ENCODE data around the gene HMGB1. TPM values are rescaled to one million over a fixed set of nuclear protein-coding genes. Genes with fewer than 3 reads are reported as not detected.

The HMGB1 gene
- total and polyA plus RNA-seq, 2 donors: 593 to 1,017 TPM

DNA sequence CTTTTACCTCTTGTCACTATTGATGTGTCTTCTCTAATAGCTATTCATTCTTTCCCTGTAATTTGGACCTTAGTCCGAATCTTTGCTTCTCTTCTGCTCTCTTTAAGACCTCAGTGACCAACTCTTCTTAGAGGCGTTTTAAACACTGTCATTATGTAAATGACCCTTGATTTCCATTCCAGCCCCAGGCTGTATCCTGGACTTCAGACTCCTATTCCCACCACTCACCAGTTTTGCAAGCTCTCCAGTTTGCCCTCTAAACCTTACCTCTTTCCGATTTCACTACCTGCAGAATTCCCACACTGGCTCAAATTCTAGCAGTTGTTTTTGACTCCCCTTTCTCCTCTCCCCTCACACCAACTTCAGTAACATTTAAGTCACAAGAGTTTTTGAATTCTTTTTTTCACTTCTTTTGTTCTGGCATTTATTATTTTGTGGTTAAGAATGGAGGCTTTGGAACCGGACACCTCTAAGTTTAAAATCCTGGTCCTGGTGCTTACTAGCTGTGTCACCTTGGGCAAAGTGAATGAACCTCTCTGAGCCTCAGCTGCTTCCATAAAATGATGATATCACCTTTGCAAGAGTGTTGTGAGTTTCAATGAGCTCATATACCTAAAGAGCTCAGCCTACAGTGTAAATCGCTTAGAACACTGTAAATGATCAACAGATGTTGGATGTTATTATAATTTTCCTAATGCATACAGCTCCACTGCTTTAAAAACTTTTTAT, 13.6 kb upstream of the HMGB1 start:
- no peaks in the 10 kb centered on the region for H3K4me1 ChIP-seq (ENCODE audit: control insufficient read depth in 2 of 2, insufficient read depth in 2 of 2, low read length in 2 of 2)
- no peaks in the 10 kb centered on the region for H3K36me3 ChIP-seq (ENCODE audit: control insufficient read depth in 2 of 2, insufficient read depth in 2 of 2, low read length in 1 of 2)
- no peak overlapping the region for H3K27ac ChIP-seq (ENCODE audit: low read depth in 1 of 2, low read length in 1 of 2)
- H3K9me3 ChIP-seq (ENCODE audit: control insufficient read depth in 2 of 2, insufficient read depth in 1 of 2, low read length in 1 of 2): no peaks in the 10 kb centered on the region
- DNase-seq (ENCODE audit: low read depth in 6 of 9, low spot score in 9 of 9): no peak
- no peak overlapping the region for H3K4me3 ChIP-seq (ENCODE audit: low read length in 2 of 2)
- no peaks in the 10 kb centered on the region for H3K27me3 ChIP-seq (ENCODE audit: control insufficient read depth in 2 of 2, insufficient read depth in 1 of 2, low read length in 1 of 2)
- WGBS: 96% methylated on average over 5 of the region's 5 CpGs

DNA sequence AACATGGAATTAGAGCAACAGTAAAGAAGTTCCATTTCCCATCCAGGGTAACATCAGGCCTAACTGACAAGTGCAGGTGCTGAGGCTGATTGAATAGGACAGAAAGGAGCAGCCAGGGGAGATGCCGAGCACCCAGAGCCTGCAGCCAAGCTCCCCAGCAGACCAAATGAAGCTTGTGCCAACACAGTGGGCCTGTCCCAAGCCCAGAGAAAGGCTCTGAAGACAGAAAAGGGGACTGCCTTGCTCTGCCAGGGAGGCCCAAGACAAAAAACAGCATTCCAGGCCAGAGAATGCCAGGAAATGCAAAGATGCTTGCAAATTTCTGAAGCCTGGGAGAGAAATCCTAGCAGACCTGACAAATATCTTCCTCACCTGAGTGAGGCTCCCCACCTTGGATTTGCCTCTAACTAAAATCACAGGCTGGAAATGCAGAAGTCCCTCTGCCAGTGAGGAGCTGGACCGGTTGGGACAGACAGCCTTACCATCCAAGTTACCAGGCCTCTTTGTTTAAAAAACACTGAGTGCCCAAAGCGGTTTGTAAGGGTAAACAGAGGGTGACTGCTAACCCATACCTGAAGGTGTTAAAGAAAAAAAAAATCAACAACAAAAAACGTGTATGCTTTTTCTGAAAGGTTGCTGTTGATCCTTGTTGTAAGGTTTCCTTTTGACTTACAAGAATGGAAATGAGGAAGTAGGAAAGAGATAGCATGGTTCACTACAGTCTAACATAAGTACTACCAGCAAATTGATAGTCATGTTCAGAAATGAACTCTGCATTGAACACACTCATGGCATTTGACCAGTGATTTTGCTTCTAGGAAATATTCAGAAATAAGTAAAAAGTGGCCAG, 11.8 kb upstream of the HMGB1 start:
- Histone ChIP-seq H3K36me3 (ENCODE audit: control insufficient read depth in 2 of 2, insufficient read depth in 2 of 2, low read length in 1 of 2) (no peaks in the 10 kb centered on the region), H3K4me3 (ENCODE audit: low read length in 2 of 2) (no peak overlapping the region), H3K27ac (ENCODE audit: low read depth in 1 of 2, low read length in 1 of 2) (no peak overlapping the region), H3K4me1 (ENCODE audit: control insufficient read depth in 2 of 2, insufficient read depth in 2 of 2, low read length in 2 of 2) (no peaks in the 10 kb centered on the region), H3K27me3 (ENCODE audit: control insufficient read depth in 2 of 2, insufficient read depth in 1 of 2, low read length in 1 of 2) (no peaks in the 10 kb centered on the region), H3K9me3 (ENCODE audit: control insufficient read depth in 2 of 2, insufficient read depth in 1 of 2, low read length in 1 of 2) (no peaks in the 10 kb centered on the region)
- WGBS: 76% methylated on average over 4 of the region's 4 CpGs
- no peak for DNase-seq (ENCODE audit: low read depth in 6 of 9, low spot score in 9 of 9)

DNA sequence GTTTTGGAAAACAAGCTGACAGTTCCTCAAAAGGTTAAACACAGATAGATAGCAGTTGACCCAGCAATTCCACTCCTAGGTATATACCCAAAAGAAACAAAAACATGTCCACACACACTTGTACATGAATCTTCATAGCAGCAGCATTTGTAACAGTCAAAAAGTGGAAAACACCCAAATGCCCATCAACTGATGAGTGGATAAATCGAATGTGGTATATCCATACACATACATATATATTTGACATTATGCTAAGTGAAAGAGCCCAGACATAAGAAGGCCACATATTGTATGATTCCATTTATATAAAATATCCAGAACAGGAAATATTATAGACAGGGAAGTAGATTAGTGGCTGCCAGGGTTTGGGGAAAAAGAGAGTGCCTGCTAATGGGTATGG, 7.9 kb upstream of the HMGB1 start:
- Histone ChIP-seq H3K27me3 (ENCODE audit: control insufficient read depth in 2 of 2, insufficient read depth in 1 of 2, low read length in 1 of 2) (no peaks in the 10 kb centered on the region), H3K4me1 (ENCODE audit: control insufficient read depth in 2 of 2, insufficient read depth in 2 of 2, low read length in 2 of 2) (no peaks in the 10 kb centered on the region), H3K9me3 (ENCODE audit: control insufficient read depth in 2 of 2, insufficient read depth in 1 of 2, low read length in 1 of 2) (no peaks in the 10 kb centered on the region), H3K36me3 (ENCODE audit: control insufficient read depth in 2 of 2, insufficient read depth in 2 of 2, low read length in 1 of 2) (no peaks in the 10 kb centered on the region), H3K27ac (ENCODE audit: low read depth in 1 of 2, low read length in 1 of 2) (no peak overlapping the region), H3K4me3 (ENCODE audit: low read length in 2 of 2) (no peak overlapping the region)
- DNase-seq (ENCODE audit: low read depth in 6 of 9, low spot score in 9 of 9): no peak
- WGBS: 99% methylated on average over 1 of the region's 1 CpG

DNA sequence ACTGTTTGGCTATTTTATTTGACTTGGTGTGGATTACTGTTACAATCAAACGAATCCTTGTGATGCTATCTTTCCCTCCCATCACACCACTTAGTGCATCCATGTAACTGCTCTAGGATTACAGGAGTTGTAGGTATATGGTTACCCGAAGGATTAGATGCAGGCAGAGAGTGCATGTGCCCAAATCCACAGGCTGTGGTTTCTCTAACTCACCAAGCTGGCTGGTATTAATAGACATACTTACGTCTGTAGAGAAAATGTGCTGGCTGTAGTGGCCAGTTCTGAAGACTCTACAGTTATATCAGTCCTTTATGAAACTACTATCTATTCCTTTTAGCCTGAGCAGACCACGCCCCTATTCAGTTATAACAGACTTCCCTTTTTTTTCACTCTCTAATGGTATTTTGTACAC, 1.1 kb upstream of the HMGB1 start:
- Histone ChIP-seq H3K27ac (ENCODE audit: low read depth in 1 of 2, low read length in 1 of 2) (peak overlapping the region in 1 of 2 donors; percentile 93), H3K27me3 (ENCODE audit: control insufficient read depth in 2 of 2, insufficient read depth in 1 of 2, low read length in 1 of 2) (no peaks in the 10 kb centered on the region), H3K9me3 (ENCODE audit: control insufficient read depth in 2 of 2, insufficient read depth in 1 of 2, low read length in 1 of 2) (no peaks in the 10 kb centered on the region), H3K4me3 (ENCODE audit: low read length in 2 of 2) (peak overlapping the region in 1 of 2 donors; percentile 48), H3K36me3 (ENCODE audit: control insufficient read depth in 2 of 2, insufficient read depth in 2 of 2, low read length in 1 of 2) (peaks cover 0 to 15% of the 10 kb centered on the region in 2 donors), H3K4me1 (ENCODE audit: control insufficient read depth in 2 of 2, insufficient read depth in 2 of 2, low read length in 2 of 2) (peaks cover 0 to 12% of the 10 kb centered on the region in 2 donors)
- DNase-seq (ENCODE audit: low read depth in 6 of 9, low spot score in 9 of 9): peak in 2 of 9 donors; percentile 15 to 36
- 16% methylated on average over 4 of the region's 4 CpGs for WGBS

DNA sequence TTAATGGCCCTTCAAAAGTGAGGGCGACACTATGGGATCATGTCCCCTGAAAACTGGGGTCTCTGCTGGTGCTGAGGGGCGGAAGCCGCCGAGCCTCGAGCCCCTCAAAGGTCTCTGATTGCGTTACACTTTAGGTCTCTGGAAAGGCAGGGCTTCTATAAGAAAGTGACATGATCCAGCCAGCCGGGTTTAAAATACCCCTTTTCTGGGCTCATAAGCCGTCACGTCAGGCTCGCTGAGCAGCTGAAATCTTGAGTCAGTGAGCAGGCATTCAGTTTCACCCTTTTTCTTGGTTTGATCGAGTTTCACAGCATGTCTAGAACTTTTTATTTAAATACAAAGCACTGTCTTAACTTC, 600 bp upstream of the HMGB1 start:
- WGBS: 25% methylated on average over 11 of the region's 11 CpGs
- peaks cover 0 to 20% of the 10 kb centered on the region in 2 donors for H3K36me3 ChIP-seq (ENCODE audit: control insufficient read depth in 2 of 2, insufficient read depth in 2 of 2, low read length in 1 of 2)
- no peak for DNase-seq (ENCODE audit: low read depth in 6 of 9, low spot score in 9 of 9)

DNA sequence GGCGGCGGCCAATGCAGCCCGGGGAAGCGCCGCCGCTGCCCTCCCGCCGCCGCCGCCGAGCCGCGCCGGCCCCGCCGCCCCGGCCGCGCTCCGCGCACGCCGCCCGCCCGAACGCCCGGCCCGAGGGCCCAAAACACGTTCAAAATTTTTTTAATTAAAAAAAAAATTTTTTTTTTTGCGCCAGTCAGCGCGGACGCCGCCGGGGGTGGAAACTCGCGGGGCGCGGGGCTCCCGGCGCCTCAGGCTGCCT, 468 bp downstream of the HMGB1 start:
- Histone ChIP-seq H3K9me3 (ENCODE audit: control insufficient read depth in 2 of 2, insufficient read depth in 1 of 2, low read length in 1 of 2) (no peaks in the 10 kb centered on the region), H3K27me3 (ENCODE audit: control insufficient read depth in 2 of 2, insufficient read depth in 1 of 2, low read length in 1 of 2) (no peaks in the 10 kb centered on the region), H3K27ac (ENCODE audit: low read depth in 1 of 2, low read length in 1 of 2) (peak overlapping the region; percentile 93 to 100), H3K4me3 (ENCODE audit: low read length in 2 of 2) (peak overlapping the region; percentile 48 to 71), H3K36me3 (ENCODE audit: control insufficient read depth in 2 of 2, insufficient read depth in 2 of 2, low read length in 1 of 2) (peaks cover 0 to 21% of the 10 kb centered on the region in 2 donors), H3K4me1 (ENCODE audit: control insufficient read depth in 2 of 2, insufficient read depth in 2 of 2, low read length in 2 of 2) (peaks cover 0 to 12% of the 10 kb centered on the region in 2 donors)
- WGBS: under 1% methylated on average over 41 of the region's 41 CpGs
- DNase-seq (ENCODE audit: low read depth in 6 of 9, low spot score in 9 of 9): no peak

More for the DNA sequence above, 600 bp upstream of the HMGB1 start:
- H3K4me3 ChIP-seq (ENCODE audit: low read length in 2 of 2): peak overlapping the region; percentile 48 to 71
- H3K27me3 ChIP-seq (ENCODE audit: control insufficient read depth in 2 of 2, insufficient read depth in 1 of 2, low read length in 1 of 2): no peaks in the 10 kb centered on the region
- peak overlapping the region in 1 of 2 donors; percentile 93 for H3K27ac ChIP-seq (ENCODE audit: low read depth in 1 of 2, low read length in 1 of 2)
- H3K9me3 ChIP-seq (ENCODE audit: control insufficient read depth in 2 of 2, insufficient read depth in 1 of 2, low read length in 1 of 2): no peaks in the 10 kb centered on the region
- H3K4me1 ChIP-seq (ENCODE audit: control insufficient read depth in 2 of 2, insufficient read depth in 2 of 2, low read length in 2 of 2): peaks cover 0 to 12% of the 10 kb centered on the region in 2 donors

DNA sequence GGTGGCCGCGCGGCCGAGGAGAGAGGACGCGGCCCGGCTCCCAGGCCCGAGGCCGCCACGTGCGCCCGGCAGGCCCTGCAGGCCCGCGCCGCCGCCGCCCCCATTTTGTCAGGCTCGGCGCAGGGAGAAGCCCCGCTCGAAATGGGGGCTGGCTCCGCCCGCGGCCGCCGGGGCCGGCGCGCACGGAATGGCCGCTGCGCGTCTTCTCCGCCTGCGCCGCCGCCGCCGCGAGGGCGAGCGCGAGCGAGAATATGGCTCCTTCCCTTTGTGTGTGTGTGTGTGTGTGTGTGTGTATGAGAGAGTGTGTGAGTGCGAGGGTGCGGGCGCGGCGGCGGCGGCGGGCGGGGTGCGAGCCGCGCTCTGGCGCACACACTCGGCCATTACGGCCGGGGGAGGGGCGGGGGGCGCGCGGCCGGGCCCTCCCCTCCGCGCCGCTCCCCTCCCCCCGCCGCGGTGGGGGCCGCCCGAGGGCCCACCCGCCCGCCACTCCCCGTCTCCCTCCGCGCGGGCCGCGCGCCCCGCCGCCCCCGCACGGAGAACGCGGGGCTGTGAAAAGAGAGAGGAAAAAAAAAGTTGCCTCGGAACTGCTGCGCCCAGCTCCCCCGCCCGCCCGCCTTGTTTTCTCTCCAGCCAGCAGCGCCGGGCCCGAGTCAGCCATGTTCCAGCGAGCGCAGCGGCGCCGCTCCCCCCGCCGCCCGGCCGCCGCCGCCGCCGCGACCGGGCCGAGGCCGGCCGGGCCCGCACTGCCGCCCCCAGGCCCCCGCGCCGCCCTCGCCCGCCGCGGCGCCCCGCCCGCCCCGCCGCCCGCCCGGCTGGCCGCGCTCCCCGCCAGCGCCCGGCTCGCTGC, 1.0 kb downstream of the HMGB1 start:
- Histone ChIP-seq H3K36me3 (ENCODE audit: control insufficient read depth in 2 of 2, insufficient read depth in 2 of 2, low read length in 1 of 2) (peaks cover 0 to 21% of the 10 kb centered on the region in 2 donors), H3K27me3 (ENCODE audit: control insufficient read depth in 2 of 2, insufficient read depth in 1 of 2, low read length in 1 of 2) (no peaks in the 10 kb centered on the region), H3K4me1 (ENCODE audit: control insufficient read depth in 2 of 2, insufficient read depth in 2 of 2, low read length in 2 of 2) (peaks cover 0 to 12% of the 10 kb centered on the region in 2 donors), H3K27ac (ENCODE audit: low read depth in 1 of 2, low read length in 1 of 2) (peak overlapping the region; percentile 97 to 100), H3K9me3 (ENCODE audit: control insufficient read depth in 2 of 2, insufficient read depth in 1 of 2, low read length in 1 of 2) (no peaks in the 10 kb centered on the region), H3K4me3 (ENCODE audit: low read length in 2 of 2) (peak overlapping the region; percentile 71 to 72)
- under 1% methylated on average over 135 of the region's 136 CpGs for WGBS
- peak in 8 of 9 donors; percentile 48 to 88 (median 73) for DNase-seq (ENCODE audit: low read depth in 6 of 9, low spot score in 9 of 9)

DNA sequence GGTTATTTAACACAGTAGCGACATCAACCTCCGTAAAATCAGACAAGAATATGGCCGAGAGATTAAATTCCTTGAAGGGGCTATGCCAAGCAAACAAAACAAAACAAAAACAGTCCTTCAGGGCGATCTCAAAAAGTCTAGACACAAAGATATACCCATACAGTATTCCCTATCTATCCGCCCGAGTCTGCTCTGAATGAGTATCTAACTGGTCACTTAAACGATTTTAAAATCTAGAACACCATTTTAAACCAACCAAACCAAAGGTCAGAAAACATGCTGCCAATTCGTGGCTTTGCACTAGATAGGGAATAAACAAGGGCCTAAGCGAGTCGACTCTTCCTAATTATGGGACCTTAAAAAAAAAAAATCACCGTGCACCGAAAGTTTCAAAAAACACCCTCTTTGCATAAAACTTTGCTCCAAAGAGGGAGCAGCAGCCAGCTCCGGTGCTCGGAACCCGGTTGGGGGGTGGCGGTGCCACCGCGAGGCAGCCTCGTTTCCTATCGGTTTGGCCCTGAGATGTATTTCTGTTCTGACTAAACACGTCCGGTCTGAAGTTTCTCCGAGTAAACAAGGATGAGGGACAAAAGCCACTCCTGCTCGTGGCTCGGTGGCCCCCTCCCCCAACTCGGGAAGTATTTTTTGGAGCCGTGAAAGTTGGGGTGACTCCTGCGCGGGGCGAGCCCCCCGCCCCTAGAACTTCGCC, 1.8 kb downstream of the HMGB1 start:
- WGBS: under 1% methylated on average over 32 of the region's 32 CpGs
- DNase-seq (ENCODE audit: low read depth in 6 of 9, low spot score in 9 of 9): peak in 8 of 9 donors; percentile 47 to 87 (median 68)
- peaks cover 0 to 27% of the 10 kb centered on the region in 2 donors for H3K36me3 ChIP-seq (ENCODE audit: control insufficient read depth in 2 of 2, insufficient read depth in 2 of 2, low read length in 1 of 2)
- H3K27ac ChIP-seq (ENCODE audit: low read depth in 1 of 2, low read length in 1 of 2): peak overlapping the region; percentile 97 to 100
- H3K4me3 ChIP-seq (ENCODE audit: low read length in 2 of 2): peak overlapping the region; percentile 71 to 72
- H3K4me1 ChIP-seq (ENCODE audit: control insufficient read depth in 2 of 2, insufficient read depth in 2 of 2, low read length in 2 of 2): peaks cover 0 to 12% of the 10 kb centered on the region in 2 donors
- H3K9me3 ChIP-seq (ENCODE audit: control insufficient read depth in 2 of 2, insufficient read depth in 1 of 2, low read length in 1 of 2): no peaks in the 10 kb centered on the region
- H3K27me3 ChIP-seq (ENCODE audit: control insufficient read depth in 2 of 2, insufficient read depth in 1 of 2, low read length in 1 of 2): no peaks in the 10 kb centered on the region

Measured in thymus (tissue), 11 donors.